ENCODE data around the gene RHEB. TPM values are rescaled to one million over a fixed set of nuclear protein-coding genes. Genes with fewer than 3 reads are reported as not detected.

RHEB gene
- total RNA-seq, 1 donor from 2014 or later, result 68.3 TPM

- intact Hi-C loops (cut with micrococcal nuclease), result no loop called here
These were observed 14.3 kb downstream of the RHEB start for GRCh38 chr7:151505433-151505832.

DNA sequence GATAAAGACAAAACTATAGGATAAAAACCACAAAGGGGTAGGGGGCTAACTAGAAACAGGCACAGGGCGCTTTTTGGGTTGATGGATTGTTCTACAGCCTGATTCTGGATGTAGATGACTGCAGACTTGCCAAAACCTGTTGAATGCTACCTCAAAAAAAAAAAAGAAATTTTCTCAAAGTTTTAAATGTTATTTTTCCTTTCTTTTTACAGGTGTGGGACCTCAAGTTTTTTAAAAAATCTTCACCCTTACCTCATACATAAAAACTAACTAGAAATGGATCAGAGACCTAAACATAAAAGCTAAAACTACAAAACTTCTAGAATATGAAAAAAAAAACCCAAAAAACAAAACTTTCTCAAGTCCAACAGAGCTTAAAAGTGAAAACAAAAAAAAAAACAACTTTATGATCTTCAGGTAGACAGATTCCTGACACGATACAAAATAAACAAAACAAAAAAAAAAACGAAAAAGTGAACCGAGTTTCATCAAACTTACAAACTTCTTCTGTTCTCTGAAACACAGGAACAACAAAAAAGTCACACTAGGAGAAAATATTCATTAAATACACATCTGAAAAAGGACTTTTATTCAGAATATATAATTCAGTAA is 14.9 kb downstream of the RHEB start:
- intact Hi-C loops (cut with micrococcal nuclease), result no loop called here

- intact Hi-C loops (cut with micrococcal nuclease), result no loop called here
These were observed 15.6 kb downstream of the RHEB start for GRCh38 chr7:151503902-151504714.

DNA sequence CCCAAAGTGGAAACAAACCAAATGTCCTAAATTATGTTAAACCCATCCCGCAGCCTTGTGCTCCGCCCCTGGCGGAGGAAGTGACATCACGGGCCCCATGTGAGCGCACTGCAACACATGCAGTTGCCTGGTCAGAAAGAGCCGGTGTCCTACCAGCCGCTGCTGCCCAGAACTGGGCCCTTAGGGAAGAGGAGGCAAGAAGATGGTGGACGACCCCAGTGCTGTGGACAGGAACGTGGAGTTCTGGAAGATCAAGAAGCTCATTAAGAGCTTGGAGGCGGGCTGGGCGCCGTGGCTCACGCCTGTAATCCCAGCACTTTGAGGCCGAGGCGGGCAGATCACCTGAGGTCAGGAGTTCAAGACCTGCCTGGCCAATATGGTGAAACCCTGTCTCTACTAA is 18.0 kb downstream of the RHEB start:
- intact Hi-C loops (cut with micrococcal nuclease), result loop anchor here (1.0 kb wide), 1 partner anchor 17 kb away; no protein-coding TSS in a partner anchor

GRCh38 chr7:151498495-151498894 is 21.2 kb downstream of the RHEB start:
- intact Hi-C loops (cut with micrococcal nuclease), result no loop called here

DNA sequence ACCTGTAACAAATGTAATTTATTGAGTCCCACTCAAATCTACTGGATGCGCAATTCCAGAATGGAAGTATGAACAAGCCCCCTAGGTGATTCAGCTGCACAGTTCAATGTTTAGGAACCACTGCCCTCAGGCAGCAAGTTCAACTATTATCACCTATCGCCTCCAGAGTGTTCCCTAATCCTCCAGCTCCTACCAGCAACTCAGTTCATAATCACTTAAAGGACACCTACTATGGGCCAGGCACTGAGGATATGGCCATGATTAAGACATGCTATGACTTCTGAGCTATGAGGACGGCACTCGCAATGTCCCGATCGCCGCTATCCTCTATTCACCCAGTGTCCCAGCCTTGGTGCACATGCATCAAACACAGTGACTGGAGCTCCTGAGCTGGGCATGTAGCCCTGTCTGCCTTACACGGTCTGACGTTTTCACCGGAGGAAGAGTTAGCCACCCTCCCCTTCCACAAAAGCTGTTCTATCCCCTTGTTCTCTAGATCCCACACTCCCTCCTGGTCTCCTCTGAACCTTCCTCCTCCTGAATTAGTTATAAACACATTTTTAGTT is 22.3 kb downstream of the RHEB start:
- intact Hi-C loops (cut with micrococcal nuclease), result no loop called here

- intact Hi-C loops (cut with micrococcal nuclease), result no loop called here
These were observed 24.3 kb downstream of the RHEB start for GRCh38 chr7:151495360-151495759.

DNA sequence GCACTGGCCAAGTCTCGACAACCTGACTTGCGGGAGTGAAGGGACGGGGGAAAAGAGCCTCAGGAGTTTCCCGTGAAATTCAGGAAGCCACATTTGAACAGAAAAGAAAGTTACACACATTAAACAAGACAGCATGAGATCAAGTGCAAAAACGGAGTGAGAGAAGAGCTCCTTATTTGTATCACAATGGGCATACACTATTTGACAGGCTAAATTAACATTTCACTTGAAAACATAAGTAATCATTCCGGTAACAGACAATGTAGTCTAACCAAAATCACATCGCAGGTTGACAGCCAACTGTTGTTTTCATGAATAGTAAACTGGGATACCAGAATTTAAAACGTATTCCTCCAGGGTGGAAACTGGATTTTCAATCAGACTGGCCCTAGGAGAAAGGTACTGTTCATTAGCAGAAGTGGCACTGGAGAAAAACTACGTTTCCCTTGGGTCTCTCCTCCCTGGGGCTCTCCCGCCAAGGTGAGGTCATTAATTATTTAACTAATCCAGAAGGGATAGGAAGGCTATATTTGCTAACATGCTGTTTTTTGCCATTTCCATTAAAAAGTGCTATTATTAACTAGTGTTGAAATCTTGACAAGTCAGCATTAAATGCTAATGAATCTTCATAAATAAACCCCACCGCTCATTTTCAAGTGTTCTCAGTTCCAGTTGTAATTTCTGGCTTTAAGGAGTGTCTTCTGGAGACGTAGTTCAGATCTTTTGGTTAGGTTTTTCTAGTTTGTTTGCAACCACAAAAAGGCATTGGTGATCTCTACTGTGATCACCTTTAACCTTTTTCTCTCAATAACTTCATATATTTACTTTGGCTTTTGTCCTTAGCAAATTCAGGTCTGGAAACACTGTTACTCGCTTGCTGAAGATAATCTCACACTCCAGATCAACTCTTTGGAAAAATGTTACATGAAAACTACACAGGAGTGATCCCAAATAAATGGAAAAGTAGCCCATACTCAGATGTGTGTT is 25.1 kb downstream of the RHEB start:
- intact Hi-C loops (cut with micrococcal nuclease), result no loop called here

DNA sequence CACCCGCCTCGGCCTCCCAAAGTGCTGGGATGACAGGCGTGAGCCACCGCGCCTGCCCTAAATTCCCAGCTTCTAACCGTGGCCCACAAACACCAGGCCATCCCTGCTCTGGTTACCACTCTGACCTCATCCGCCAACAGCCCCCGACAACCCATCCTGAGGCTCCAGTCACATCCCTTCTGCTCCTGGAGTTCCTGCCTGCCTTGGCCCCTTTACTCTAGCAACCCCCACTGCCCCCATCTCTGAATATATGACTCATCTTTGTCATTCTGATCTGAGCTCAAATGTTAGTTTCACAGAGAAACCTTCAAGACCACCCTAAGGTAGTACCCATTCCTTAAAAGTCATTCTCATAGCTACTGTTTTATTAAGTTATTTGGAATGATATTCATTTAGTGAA is 26.6 kb downstream of the RHEB start:
- intact Hi-C loops (cut with micrococcal nuclease), result no loop called here

GRCh38 chr7:151491859-151492258 is 27.8 kb downstream of the RHEB start:
- intact Hi-C loops (cut with micrococcal nuclease), result no loop called here

DNA sequence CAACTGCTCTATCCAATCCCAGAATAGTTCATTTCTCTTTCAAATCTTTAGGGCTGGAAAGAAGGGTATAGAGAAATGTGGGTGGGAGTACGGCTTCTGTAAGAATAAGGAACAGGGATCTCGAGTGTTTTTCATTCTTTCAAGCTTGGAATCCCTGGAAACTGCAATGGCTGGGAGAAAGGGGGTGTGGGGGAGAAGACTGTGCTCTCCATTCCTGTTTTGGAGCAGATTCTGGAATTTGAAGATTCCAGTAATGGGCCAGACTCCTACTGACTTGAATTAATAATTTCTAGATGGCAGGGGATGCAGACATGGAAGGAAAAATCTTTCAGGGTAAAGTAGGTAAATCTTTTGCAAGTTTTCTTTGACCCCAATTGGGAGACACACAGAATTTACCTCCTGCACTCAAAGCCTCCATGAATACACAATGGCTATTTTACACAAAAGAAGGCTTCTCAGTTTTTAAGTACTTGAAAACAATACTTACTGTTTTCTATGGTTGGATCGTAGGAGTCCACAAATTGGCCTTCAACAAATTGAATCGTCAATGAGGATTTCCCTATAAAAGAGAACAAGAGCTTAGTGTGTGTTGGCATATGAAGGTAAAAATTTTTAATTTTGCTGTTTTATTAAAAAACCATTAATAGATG is 29.1 kb downstream of the RHEB start:
- intact Hi-C loops (cut with micrococcal nuclease), result no loop called here

- intact Hi-C loops (cut with micrococcal nuclease), result no loop called here
These were observed 30.2 kb downstream of the RHEB start for GRCh38 chr7:151489498-151489897.

DNA sequence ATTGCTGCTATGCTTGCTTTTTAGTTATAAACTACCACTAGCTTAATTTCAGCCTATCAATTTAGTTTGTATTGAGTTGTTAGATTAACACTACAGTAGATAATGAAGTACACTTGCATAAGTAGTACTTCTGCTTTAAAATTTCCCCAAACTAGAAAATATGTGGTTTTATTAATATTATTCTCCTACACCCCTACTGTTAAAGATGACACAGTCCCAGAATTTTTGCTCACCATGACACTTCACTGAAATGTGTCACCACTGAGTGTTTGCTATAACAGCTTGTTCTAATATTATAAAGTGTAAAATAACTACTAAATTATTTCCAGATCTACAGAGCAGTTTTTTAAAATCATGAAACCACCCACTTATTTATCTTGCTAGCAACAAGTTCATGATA is 31.6 kb downstream of the RHEB start:
- intact Hi-C loops (cut with micrococcal nuclease), result no loop called here

DNA sequence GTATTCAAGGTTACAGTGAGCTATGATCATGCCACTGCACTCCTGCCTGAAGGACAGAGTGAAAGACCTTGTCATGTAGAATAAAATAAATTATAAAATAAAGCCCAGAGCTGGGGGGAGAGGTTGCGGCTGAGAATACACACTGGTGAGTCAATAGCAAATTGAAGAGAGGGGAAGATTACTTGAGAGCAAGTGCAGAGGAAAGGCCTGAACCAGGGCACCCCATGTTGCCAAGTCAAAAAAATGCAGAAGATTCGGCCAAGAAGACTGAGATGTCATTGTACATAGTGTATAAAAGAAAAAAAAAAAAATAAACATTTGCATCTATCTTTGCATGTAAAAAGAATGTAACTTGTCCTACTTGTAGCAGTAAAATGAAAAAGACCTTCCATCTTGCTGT is 32.5 kb downstream of the RHEB start:
- intact Hi-C loops (cut with micrococcal nuclease), result no loop called here

DNA sequence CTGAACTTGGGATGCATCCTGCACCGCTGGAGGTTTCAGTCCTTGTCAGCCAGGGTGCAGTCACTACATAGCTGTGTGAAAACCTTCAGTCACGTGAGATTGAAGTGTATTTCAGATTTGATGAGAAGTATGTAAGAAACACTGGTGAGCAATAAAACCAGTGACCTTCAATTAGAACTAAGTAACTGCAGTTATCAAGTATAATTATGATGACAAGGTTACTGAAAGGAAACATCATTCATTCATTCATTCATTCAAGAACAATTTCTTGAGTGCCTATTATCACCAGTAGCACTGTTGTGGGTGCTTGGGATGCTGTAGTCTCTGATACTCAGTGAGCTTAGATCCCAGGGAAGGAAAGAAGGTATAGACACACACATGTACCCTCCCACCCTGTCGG is 33.6 kb downstream of the RHEB start:
- intact Hi-C loops (cut with micrococcal nuclease), result no loop called here

DNA sequence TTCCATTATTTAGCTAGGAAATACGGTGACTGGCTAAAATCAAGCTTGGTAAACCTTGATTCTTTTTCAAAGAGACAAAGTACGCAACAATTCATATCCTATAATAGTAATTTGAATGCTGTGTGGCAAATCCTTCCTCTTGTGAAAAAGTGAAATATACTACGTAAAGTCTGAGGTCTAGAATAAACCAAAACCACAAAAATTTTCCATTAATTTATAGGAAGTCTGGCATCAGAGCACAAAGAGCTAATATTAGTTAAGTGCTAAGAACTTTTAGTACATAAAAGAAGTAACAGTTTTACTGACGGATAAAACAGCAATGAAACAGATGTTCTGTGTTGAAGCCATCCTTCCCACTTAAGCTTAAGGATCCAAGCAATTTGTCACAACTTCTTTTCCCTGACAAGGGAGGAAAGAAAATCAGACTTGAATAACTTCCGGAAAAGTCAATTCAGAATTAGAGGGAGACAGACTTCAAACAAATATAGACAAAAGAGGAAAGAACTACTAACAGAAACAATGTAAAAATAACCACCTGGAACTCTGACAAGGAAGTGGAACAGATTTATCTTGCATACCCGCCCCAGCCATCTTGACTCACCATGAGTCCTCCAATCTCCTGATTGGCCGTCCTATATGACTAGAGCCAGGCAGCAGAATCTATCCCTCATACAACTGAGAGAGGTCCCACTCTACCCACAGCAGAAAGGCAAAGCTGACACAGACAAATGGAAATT is 34.6 kb downstream of the RHEB start:
- intact Hi-C loops (cut with micrococcal nuclease), result no loop called here

GRCh38 chr7:151483711-151483983 is 36.0 kb downstream of the RHEB start:
- intact Hi-C loops (cut with micrococcal nuclease), result no loop called here

DNA sequence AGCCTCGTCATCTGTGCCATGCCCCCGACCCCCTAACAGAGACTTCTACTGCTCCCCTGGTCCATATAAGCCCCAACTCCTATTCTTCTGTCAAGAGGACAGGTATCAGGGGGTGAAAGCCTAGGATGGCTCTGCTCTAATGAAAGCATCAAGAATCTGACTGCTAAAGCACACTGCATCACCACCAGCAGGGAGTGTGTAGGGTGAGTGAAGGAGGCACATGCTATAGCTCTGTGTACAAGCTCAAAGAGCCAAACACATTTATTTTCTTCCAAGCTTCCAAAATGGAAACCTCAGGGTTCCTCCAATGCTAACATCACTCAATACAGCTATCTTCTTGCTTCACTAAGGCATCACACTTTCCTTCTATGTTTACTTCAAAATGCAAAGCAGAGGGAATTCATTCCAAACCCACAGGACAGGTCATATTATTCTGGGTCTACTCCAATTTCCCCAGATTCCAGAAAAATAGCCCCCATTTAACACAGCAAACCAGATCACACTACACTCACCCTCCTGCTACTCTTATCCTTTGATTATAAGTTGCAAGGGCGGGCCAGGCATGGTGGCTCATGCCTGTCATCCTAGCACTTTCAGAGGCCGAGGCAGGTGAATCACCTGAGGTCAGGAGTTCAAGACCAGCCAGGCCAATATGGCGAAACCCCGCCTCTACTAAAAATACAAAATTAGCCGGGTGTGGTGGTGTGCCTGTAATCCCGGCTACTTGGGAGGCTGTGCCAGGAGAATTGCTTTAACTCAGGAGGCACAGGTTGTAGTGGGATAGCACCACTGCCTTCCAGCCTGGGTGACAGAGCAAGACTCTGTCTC is 36.6 kb downstream of the RHEB start:
- intact Hi-C loops (cut with micrococcal nuclease), result no loop called here

DNA sequence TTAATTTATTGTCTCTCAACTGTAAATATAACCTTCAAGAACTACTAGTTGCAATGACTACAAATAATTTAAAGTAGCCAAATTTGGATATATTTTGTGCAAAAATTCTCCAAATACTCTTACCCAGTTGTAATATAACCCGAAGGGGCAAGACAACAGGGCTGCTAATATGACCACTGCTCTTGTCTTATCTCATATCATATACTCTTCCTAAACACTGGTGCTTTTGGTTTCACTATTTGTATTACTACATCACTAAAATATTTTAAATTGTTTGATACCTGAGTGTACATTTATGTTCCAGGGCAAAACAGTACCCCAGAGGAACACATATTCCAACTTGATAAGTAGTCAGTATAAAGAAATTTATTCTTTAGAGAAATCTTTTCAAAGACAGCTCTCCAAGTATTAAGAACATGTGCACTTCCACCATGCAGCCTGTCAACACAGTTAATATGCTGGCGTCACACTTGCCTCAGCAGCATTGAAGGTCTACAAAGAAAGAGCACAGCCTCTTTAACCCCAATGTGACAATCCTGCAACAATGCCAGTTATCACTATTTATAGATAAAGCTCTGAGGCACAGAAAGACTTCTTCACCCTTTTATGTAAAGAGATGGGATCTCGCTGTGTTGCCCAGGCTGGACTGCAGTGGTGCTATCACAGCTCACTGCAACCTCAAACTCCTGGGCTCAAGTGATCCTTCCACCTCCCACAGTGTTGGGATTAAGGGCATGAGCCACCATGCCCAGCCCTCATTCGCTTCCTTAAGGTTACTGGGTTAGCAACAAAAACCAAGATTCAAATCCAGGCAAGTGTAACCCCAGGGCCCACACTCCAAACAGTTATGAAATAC is 37.8 kb downstream of the RHEB start:
- intact Hi-C loops (cut with micrococcal nuclease), result no loop called here
